MCF 10A (cell line): ENCODE measurements around the gene HOXA6. TPM values are rescaled to one million over a fixed set of nuclear protein-coding genes. Genes with fewer than 3 reads are reported as not detected.

ENCODE experiments used
- BruUV-seq: library from RNA; stranded (reverse); fragments of 400-500 nt; replicated peaks from 2 replicates; lab custom pipeline; 2021; lab: Mats Ljungman, UMichigan
- CTCF ChIA-PET: fragments of 300-600 bp; sonication (Branson Sonifier 250); formaldehyde crosslinking; extraction: SDS; loops from one replicate; lab custom pipeline; 2021; ENCODE audit warnings: antibody characterized with exemption, inconsistent platforms; lab: Yijun Ruan, JAX
- POLR2A ChIA-PET: fragments of 300-600, 350-650 bp; sonication (Branson Sonifier 250); formaldehyde crosslinking; extraction: SDS; loops from one replicate; lab custom pipeline; 2020; ENCODE audit warnings: antibody characterized with exemption, inconsistent platforms; lab: Yijun Ruan, JAX
- DNase-seq: peaks from one replicate; pipeline ENCODE4 v3.0.0-alpha.2; 2018; ENCODE audit not compliant: unreplicated experiment
- H3K27ac Mint-ChIP-seq: one replicate; pipeline ENCODE4 v1.8.0; 2022; ENCODE audit warnings: mild to moderate bottlenecking, low read depth, mixed read lengths; ENCODE audit not compliant: unreplicated experiment
- H3K27me3 Mint-ChIP-seq: one replicate; pipeline ENCODE4 v1.8.0; 2022; ENCODE audit warnings: mixed read lengths; ENCODE audit not compliant: insufficient read depth, unreplicated experiment
- H3K36me3 Mint-ChIP-seq: one replicate; pipeline ENCODE4 v1.8.0; 2022; ENCODE audit warnings: mild to moderate bottlenecking, moderate library complexity, mixed read lengths; ENCODE audit not compliant: insufficient read depth, unreplicated experiment
- H3K4me1 Mint-ChIP-seq: one replicate; pipeline ENCODE4 v1.8.0; 2022; ENCODE audit warnings: mixed read lengths; ENCODE audit not compliant: insufficient read depth, unreplicated experiment
- H3K4me3 Mint-ChIP-seq: one replicate; pipeline ENCODE4 v1.8.0; 2022; ENCODE audit warnings: mild to moderate bottlenecking, moderate library complexity, mixed read lengths; ENCODE audit not compliant: unreplicated experiment
- H3K9me3 Mint-ChIP-seq: one replicate; pipeline ENCODE4 v1.8.0; 2022; ENCODE audit warnings: mixed read lengths; ENCODE audit not compliant: unreplicated experiment
- CTCF ChIP-seq: fragments of 200-600 bp; IDR thresholded peaks from one replicate; pipeline ENCODE4 v1.8.0; 2022; ENCODE audit warnings: antibody characterized with exemption, mild to moderate bottlenecking; ENCODE audit not compliant: unreplicated experiment
- intact Hi-C: fragments of 100-400 bp; cut with micrococcal nuclease; formaldehyde crosslinking; loops from 2 replicates; pipeline ENCODE4 v1.14.1; 2022
- total RNA-seq: library from RNA; stranded (reverse); gene quantifications from 2 replicates; pipeline ENCODE4 v1.2.3, GENCODE V29; 2022

HOXA6 gene
- total RNA-seq, 1 experiment from 2014 or later, result 0.96 TPM

- BruUV-seq, result TSS peak; percentile 54
- Mint-ChIP-seq H3K27me3 (no peaks in the 10 kb centered on the region), H3K36me3 (peaks cover 15% of the 10 kb centered on the region), H3K4me3 (peak overlapping the region; percentile 84), H3K9me3 (no peaks in the 10 kb centered on the region), H3K27ac (peak overlapping the region; percentile 72), H3K4me1 (peaks cover 7% of the 10 kb centered on the region)
- no peak for TF ChIP-seq CTCF
- intact Hi-C loops, result no loop called here
- POLR2A ChIA-PET, result interaction anchor here (0.6 to 5.1 kb wide), 17 partner anchors 8 to 962 kb away, joined by 3 to 65 read pairs (median 7); partner anchors contain the start of genes CBX3, HOXA4, HOXA5 and HOXA6
- DNase-seq, result peak; percentile 38
- CTCF ChIA-PET, result interaction anchor here (0.7 to 3.5 kb wide), 12 partner anchors 8 to 1116 kb away, joined by 3 to 57 read pairs (median 4); partner anchors contain the start of genes HOXA3, HOXA5 and HOXA6
Measured at GRCh38 chr7:27163288-27164044, 15.9 kb upstream of the HOXA6 start.

DNA sequence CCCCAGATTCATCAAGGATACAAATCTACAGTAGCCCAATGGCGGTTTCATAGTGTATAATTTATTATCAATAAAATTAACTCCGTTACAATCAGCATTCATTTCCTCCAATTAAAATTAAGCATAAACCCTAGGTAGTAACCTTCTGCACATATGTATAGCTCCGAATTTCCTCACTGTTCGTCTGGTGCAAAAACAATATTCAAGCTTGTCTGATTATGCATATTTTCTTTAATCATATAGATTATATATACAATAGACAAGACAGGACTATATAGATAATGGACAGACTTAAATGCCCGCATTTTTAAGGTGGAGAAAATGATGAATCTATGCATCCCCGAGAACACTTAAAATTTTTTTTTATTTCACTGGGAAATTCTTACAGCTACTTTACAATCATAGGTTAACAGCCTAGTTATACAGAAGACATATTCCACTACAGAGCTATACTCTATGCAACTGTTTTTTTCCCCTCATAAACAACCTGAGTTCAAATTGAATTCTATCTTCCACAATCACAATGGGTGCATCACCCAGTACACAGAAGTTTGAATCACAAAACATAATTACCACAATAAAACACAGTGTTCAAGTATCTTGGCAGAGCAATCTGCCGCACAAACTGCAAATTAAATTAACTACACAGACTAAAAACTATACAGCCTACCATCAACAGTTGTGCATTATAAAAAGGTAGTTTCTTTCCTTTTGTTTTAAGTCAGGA lies 15.2 kb upstream of the HOXA6 start:
- Mint-ChIP-seq H3K27ac (peak overlapping the region; percentile 76), H3K27me3 (no peaks in the 10 kb centered on the region), H3K4me3 (peak overlapping the region; percentile 84), H3K9me3 (no peaks in the 10 kb centered on the region), H3K4me1 (peaks cover 6% of the 10 kb centered on the region), H3K36me3 (peaks cover 15% of the 10 kb centered on the region)
- POLR2A ChIA-PET, result interaction anchor here (0.6 to 5.1 kb wide), 23 partner anchors 9 to 964 kb away, joined by 3 to 65 read pairs (median 4); partner anchors contain the start of genes CBX3, HNRNPA2B1, HOXA1 and HOXA4
- no peak for TF ChIP-seq CTCF
- intact Hi-C loops, result no loop called here
- CTCF ChIA-PET, result interaction anchor here (0.6 to 3.5 kb wide), 22 partner anchors 9 to 1268 kb away, joined by 3 to 57 read pairs (median 6); partner anchors contain the start of genes HOXA3, HOXA5 and HOXA6
- peak; percentile 31 for DNase-seq
- BruUV-seq, result no TSS peak

GRCh38 chr7:27161721-27162560 lies 14.4 kb upstream of the HOXA6 start:
- CTCF ChIA-PET, result interaction anchor here (0.5 to 3.5 kb wide), 29 partner anchors 10 to 1267 kb away, joined by 3 to 57 read pairs (median 5); partner anchors contain the start of genes HOXA3, HOXA4, HOXA5 and HOXA6
- H3K4me1 Mint-ChIP-seq, result peaks cover 6% of the 10 kb centered on the region

More at GRCh38 chr7:27161721-27162560, 14.4 kb upstream of the HOXA6 start:
- BruUV-seq, result no TSS peak
- POLR2A ChIA-PET, result interaction anchor here (0.6 to 5.1 kb wide), 22 partner anchors 10 to 963 kb away, joined by 3 to 65 read pairs (median 6); partner anchors contain the start of genes CBX3, HNRNPA2B1, HOXA1 and HOXA4
- DNase-seq, result peak; percentile 39
- peak overlapping the region; percentile 76 for H3K27ac Mint-ChIP-seq
- H3K36me3 Mint-ChIP-seq, result peaks cover 15% of the 10 kb centered on the region
- H3K9me3 Mint-ChIP-seq, result no peaks in the 10 kb centered on the region
- H3K4me3 Mint-ChIP-seq, result peak overlapping the region; percentile 84
- no peak for TF ChIP-seq CTCF
- intact Hi-C loops, result loop anchor here (1.0 kb wide), 4 partner anchors 12 to 793 kb away; no protein-coding TSS in a partner anchor
- no peaks in the 10 kb centered on the region for H3K27me3 Mint-ChIP-seq
